ENCODE measurements around the gene RXRB. TPM values are rescaled to one million over a fixed set of nuclear protein-coding genes. Genes with fewer than 3 reads are reported as not detected.

The RXRB gene
- total and polyA plus RNA-seq, 2 of the 8 experiments (the other 6 are each of a cell fraction or from before 2014, with no cell fraction given) = 13.0 to 18.1 TPM

DNA sequence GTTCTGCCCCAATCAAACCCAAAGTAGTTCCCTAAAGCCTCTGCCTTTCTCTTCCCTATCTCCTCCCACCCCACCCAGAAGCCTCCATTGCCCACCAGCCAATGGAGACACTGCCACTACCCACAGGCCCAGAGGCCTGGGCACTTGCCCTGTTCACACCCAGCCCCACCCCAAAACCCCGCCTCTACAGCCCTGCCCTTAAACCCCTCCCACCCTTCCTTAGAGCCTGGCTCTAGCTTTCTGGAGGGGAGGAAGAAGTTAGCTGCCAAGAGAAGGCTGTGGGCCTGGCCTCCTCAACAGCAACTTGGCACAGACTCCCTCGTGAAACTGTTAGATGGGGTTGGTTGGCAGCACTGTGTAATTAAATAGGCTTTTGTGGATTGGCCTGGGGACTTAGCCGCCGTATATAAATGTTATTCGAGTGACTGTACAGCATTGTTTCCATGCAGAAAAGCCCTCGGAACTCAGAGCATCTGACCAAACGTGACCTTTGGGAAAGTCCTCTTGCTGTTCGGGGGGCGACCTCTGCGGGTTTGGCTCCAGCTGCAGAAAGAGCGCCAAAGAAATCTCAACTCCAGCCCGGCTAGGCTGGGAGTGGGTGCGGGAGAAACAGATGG lies 39.6 kb downstream of the RXRB start:
- Histone ChIP-seq H3K4me1 (replicated peaks in 1 of 4; ENCODE audit: control insufficient read depth in 3 of 4, insufficient read depth in 4 of 4, low read length in 3 of 4) (peaks cover 0 to 6% (median 2%) of the 10 kb centered on the region in 4 experiments; a peak in 6 of 7 replicates), H2BK5ac (ENCODE audit: low read depth, low read length) (no peak overlapping the region), H3K56ac (replicated peaks; ENCODE audit: insufficient read length, low read depth, low read length) (no peak overlapping the region), H3K23me2 (ENCODE audit: low read depth, low read length) (peaks cover 7% of the 10 kb centered on the region; the same call in 1 of the 2 replicates), H3K79me1 (ENCODE audit: low read depth, low read length) (no peaks in the 10 kb centered on the region), H2BK15ac (ENCODE audit: low read length) (no peak overlapping the region), H3K23ac (ENCODE audit: insufficient read length) (no peak overlapping the region), H2BK12ac (ENCODE audit: low read depth, low read length) (no peak overlapping the region), H4K20me1 (replicated peaks in 1 of 2; ENCODE audit: control insufficient read depth in 1 of 2, insufficient read depth in 2 of 2, low read length in 2 of 2) (no peaks in the 10 kb centered on the region), H3K4me2 (ENCODE audit: insufficient read depth in 1 of 2, low read depth in 2 of 2, low read length in 2 of 2) (peak overlapping the region in 1 of 2 experiments; percentile 71; a peak in 2 of 4 replicates), H3K14ac (ENCODE audit: insufficient read length) (no peak overlapping the region), H3K27me3 (replicated peaks in 1 of 4; ENCODE audit: control insufficient read depth in 3 of 4, extremely low read depth in 1 of 4, insufficient read depth in 3 of 4, low read length in 3 of 4) (peaks cover 0 to 8% (median 2%) of the 10 kb centered on the region in 4 experiments; a peak in 4 of 7 replicates), H4K91ac (replicated peaks; ENCODE audit: insufficient read length, low read length) (no peak overlapping the region), H3K18ac (ENCODE audit: extremely low read depth, low read length) (no peak overlapping the region), H3K4ac (replicated peaks; ENCODE audit: insufficient read length, low read depth, low read length) (no peak overlapping the region), H4K5ac (ENCODE audit: insufficient read length, low read depth, low read length) (no peak overlapping the region), H2AK5ac (ENCODE audit: low read depth, low read length) (no peak overlapping the region), H3K36me3 (ENCODE audit: control insufficient read depth in 2 of 4, insufficient read depth in 4 of 4, low read length in 3 of 4) (no peaks in the 10 kb centered on the region), H3K79me2 (ENCODE audit: control insufficient read depth in 1 of 2, insufficient read depth in 2 of 2, low read length in 2 of 2) (no peaks in the 10 kb centered on the region), H3K9ac (replicated peaks in 1 of 4; ENCODE audit: extremely low read depth in 1 of 4, low read depth in 3 of 4, low read length in 3 of 4) (no peak overlapping the region), H4K8ac (ENCODE audit: extremely low read depth, insufficient read depth, low read length) (no peak overlapping the region), H2AFZ (ENCODE audit: low read length) (no peak overlapping the region), H2BK120ac (replicated peaks; ENCODE audit: low read depth, low read length) (no peak overlapping the region), H3K9me3 (ENCODE audit: insufficient read depth in 2 of 2, low read depth in 1 of 2, low read length in 1 of 2) (no peaks in the 10 kb centered on the region), H3K27ac (ENCODE audit: low read depth, low read length) (no peak overlapping the region), H3K4me3 (ENCODE audit: extremely low read depth in 1 of 4, insufficient read depth in 2 of 4, low read depth in 3 of 4, low read length in 4 of 4) (peak overlapping the region in 1 of 4 experiments; percentile 74; a peak in 3 of 8 replicates), H2BK20ac (ENCODE audit: low read length) (no peak overlapping the region)
- ChIA-PET CTCF (ENCODE audit: partially characterized antibody) (interaction anchor here (0.7 to 9.5 kb wide), 25 partner anchors 8 to 216 kb away, joined by 3 to 74 read pairs (median 4); no protein-coding TSS in a partner anchor), POLR2A (ENCODE audit: partially characterized antibody) (interaction anchor here (0.9 to 4.0 kb wide), 8 partner anchors 10 to 189 kb away, joined by 3 to 22 read pairs (median 4); partner anchors contain the start of genes RPS18 and VPS52)
- 75% methylated on average over 13 of the region's 13 CpGs; no CpG with 5 or more reads in 1 of the 2 experiments for WGBS, 2 experiments (ENCODE audit: extremely low coverage in 1 of 2, insufficient coverage in 1 of 2, insufficient read length in 1 of 2, insufficient replicate concordance in 2 of 2, low coverage in 1 of 2, low lambda C conversion rate in 2 of 2, missing lambda C conversion rate in 1 of 2)
- no peak for FAIRE-seq
- no peak for DNase-seq (ENCODE audit: low read depth in 1 of 2, low spot score in 2 of 2)
- TF ChIP-seq CHD1 (IDR thresholded peaks at IDR 0.05; ENCODE audit: low read depth, low read length) (no peak), SP4 (IDR thresholded peaks at IDR 0.05; ENCODE audit: low read length) (no peak), SIRT6 (IDR thresholded peaks at IDR 0.05; ENCODE audit: low read length) (no peak), RBBP5 (IDR thresholded peaks at IDR 0.05; ENCODE audit: borderline replicate concordance, low read depth, low read length) (no peak), GABPA (IDR thresholded peaks at IDR 0.05; ENCODE audit: borderline replicate concordance, insufficient read depth, low read length) (no peak), KDM5A (IDR thresholded peaks at IDR 0.05; ENCODE audit: low read length) (no peak), NRF1 (IDR thresholded peaks at IDR 0.05; ENCODE audit: low read depth, low read length) (no peak), SIN3A (conservative IDR thresholded peaks at IDR 0.05 in 1 of 2, IDR thresholded peaks at IDR 0.05 in 1 of 2; ENCODE audit: low read depth in 1 of 2, low read length in 2 of 2) (no peak), JUND (IDR thresholded peaks at IDR 0.05; ENCODE audit: low read length) (no peak), RFX5 (IDR thresholded peaks at IDR 0.05; ENCODE audit: borderline replicate concordance, low read depth, low read length) (no peak), TBP (IDR thresholded peaks at IDR 0.05; ENCODE audit: low read depth, low read length) (no peak), NANOG (IDR thresholded peaks at IDR 0.05; ENCODE audit: insufficient read depth, low read depth, low read length, poor library complexity, severe bottlenecking) (no peak), TAF7 (optimal IDR thresholded peaks at IDR 0.05; ENCODE audit: borderline replicate concordance, low read depth, low read length) (no peak)

Measured in H1 (cell line).